ENCODE data around the gene NOS2.

GRCh38 chr17:27802033-27802432 is 1.7 kb upstream of the NOS2 start:
- TF ChIP-seq EP300 (IDR thresholded peaks at IDR 0.05) (no peak), POLR2AphosphoS5 (IDR thresholded peaks at IDR 0.05) (no peak), CTCF (IDR thresholded peaks at IDR 0.05) (no peak)

Measured in upper lobe of left lung (tissue), 4 donors.